GM10248 (cell line): ENCODE data around the gene TSHR.

Experiments
- CTCF ChIA-PET: fragments of 300-600 bp; sonication (Branson Sonifier 250); formaldehyde crosslinking; extraction: SDS; loops from one replicate; lab custom pipeline; 2021; ENCODE audit warnings: antibody characterized with exemption; lab: Yijun Ruan, JAX
- POLR2A ChIA-PET: fragments of 350-650 bp; sonication (Branson Sonifier 250); formaldehyde crosslinking; extraction: SDS; loops from one replicate; lab custom pipeline; 2020; ENCODE audit warnings: antibody characterized with exemption; lab: Yijun Ruan, JAX
- DNase-seq: peaks from one replicate; pipeline ENCODE4 v3.0.0; 2012; ENCODE audit errors: extremely low spot score
- TF ChIP-seq, protein P1 (sequence below): IDR thresholded peaks from 2 replicates; pipeline ENCODE4 v1.5.1; 2012; ENCODE audit warnings: mild to moderate bottlenecking, low read depth; ENCODE audit errors: extremely low read depth, missing control alignments, control extremely low read depth

The TSHR gene

DNA sequence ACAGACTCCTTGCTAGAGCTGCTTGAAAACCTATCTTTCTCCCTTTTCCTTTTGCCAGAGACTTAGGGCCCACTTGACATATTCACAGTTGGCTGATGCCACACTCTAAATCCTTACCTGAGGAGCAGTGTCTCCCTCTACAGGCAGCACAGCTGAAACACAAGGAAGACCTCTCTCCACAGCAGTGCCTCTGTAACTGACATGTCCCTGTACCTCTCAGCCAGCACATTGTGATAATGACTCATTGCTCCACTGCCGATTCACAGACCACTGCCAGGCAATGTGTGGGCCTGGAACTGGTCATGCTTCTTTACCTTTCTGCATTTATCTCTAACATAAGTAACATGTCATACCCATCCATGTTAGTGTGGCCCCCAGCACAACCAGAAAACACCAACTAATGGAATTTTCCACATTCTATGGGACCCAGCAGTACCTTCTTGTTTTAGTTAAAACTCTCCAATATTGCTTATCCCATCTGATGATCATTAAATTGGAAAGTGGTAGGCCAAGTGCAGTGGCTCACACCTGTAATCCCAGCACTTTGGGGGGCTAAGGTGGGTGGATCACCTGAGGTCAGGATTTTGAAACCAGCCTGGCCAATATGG, 208.8 kb downstream of the TSHR start:
- POLR2A ChIA-PET = interaction anchor here (1.0 kb wide), 1 partner anchor 56 kb away, joined by 7 read pairs; the partner anchor contains the start of gene GTF2A1
- CTCF ChIA-PET = interaction anchor here (0.6 to 7.0 kb wide), 27 partner anchors 7 to 300 kb away, joined by 3 to 104 read pairs (median 4); partner anchors contain the start of genes CEP128 and TSHR
- DNase-seq = peak; percentile 57
- TF ChIP-seq, protein P1, sequence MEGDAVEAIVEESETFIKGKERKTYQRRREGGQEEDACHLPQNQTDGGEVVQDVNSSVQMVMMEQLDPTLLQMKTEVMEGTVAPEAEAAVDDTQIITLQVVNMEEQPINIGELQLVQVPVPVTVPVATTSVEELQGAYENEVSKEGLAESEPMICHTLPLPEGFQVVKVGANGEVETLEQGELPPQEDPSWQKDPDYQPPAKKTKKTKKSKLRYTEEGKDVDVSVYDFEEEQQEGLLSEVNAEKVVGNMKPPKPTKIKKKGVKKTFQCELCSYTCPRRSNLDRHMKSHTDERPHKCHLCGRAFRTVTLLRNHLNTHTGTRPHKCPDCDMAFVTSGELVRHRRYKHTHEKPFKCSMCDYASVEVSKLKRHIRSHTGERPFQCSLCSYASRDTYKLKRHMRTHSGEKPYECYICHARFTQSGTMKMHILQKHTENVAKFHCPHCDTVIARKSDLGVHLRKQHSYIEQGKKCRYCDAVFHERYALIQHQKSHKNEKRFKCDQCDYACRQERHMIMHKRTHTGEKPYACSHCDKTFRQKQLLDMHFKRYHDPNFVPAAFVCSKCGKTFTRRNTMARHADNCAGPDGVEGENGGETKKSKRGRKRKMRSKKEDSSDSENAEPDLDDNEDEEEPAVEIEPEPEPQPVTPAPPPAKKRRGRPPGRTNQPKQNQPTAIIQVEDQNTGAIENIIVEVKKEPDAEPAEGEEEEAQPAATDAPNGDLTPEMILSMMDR = peak; percentile 80

DNA sequence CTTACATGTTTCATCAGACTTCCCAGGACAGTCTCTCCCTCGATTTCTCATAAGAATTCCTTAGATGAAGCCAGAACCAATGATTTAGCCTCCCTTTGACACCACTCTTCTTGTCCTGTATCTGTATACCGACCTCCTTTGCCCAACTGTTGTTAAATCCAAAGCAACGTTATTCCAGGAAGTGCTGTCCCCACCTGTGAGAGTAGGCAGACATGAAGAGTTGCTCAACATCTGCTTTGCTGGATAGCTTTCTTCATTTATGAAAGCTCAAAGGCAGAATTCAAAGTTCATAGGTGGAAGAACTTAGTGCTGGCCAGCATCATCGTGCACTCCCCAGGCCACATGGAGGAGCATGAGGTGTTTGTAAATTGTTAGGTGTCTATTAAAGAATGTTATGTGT, 209.8 kb downstream of the TSHR start:
- no peak for DNase-seq
- POLR2A ChIA-PET = no interaction called here
- TF ChIP-seq, protein P1 = no peak
- CTCF ChIA-PET = interaction anchor here (0.9 to 7.0 kb wide), 17 partner anchors 10 to 299 kb away, joined by 3 to 104 read pairs (median 8); partner anchors contain the start of gene CEP128

- ChIA-PET CTCF (interaction anchor here (0.9 to 7.0 kb wide), 8 partner anchors 17 to 298 kb away, joined by 3 to 104 read pairs (median 10); partner anchors contain the start of gene CEP128), POLR2A (no interaction called here)
- TF ChIP-seq, protein P1 = no peak
- no peak for DNase-seq
These were observed 210.7 kb downstream of the TSHR start for GRCh38 chr14:81166121-81166520.

- ChIA-PET CTCF (interaction anchor here (1.1 to 6.1 kb wide), 15 partner anchors 7 to 233 kb away, joined by 3 to 110 read pairs (median 7); no protein-coding TSS in a partner anchor), POLR2A (no interaction called here)
- TF ChIP-seq, protein P1 = no peak
- DNase-seq = no peak
These were observed 213.8 kb downstream of the TSHR start for GRCh38 chr14:81169267-81169666.

GRCh38 chr14:81169711-81170103, 214.3 kb downstream of the TSHR start:
- DNase-seq = peak; percentile 14
- CTCF ChIA-PET = interaction anchor here (0.6 to 6.1 kb wide), 34 partner anchors 8 to 302 kb away, joined by 3 to 110 read pairs (median 4); partner anchors contain the start of gene CEP128
- TF ChIP-seq, protein P1 = no peak
- POLR2A ChIA-PET = interaction anchor here (1.0 kb wide), 1 partner anchor 51 kb away, joined by 4 read pairs; the partner anchor contains the start of gene GTF2A1

DNA sequence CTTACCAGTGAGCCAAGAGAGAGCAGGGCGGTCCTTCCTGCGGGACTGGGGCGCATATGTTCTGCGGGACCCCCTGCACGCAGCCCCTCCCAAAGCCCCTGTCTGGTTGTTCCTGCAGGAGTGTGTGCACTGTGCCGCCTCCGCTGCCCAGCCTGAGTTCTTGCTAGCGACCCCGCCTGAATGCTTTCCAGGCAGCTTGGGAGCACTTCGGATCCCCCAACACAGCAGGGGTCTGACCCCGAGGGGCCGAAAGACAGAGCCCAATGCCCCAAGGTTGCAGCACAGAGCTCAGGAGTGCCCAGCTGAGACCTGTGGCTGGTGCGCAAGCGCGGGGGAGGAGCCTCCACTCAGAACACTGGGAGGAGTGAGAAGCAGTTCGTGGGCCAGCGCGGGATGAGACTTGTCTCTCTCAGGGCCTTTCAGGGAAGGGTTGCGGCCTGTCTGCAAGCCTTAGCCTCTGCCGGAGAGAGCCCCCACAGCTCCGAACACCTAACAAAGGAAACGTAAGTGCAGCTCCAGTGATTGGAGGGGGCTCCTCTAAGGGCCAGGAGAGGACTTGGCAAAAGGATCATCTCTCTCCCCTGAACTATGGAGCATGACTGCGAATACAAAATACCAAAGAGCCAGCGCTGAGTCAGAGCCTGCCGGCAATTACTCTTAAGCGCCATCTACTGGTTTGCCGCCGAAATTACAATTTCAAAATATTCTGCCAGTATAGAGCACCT, 214.8 kb downstream of the TSHR start:
- peak; percentile 86 for DNase-seq
- ChIA-PET CTCF (interaction anchor here (0.6 to 6.1 kb wide), 41 partner anchors 8 to 301 kb away, joined by 3 to 110 read pairs (median 4); partner anchors contain the start of genes CEP128 and GTF2A1), POLR2A (interaction anchor here (0.5 to 1.0 kb wide), 2 partner anchors 51 to 300 kb away, joined by 4 read pairs; partner anchors contain the start of gene GTF2A1)
- TF ChIP-seq, protein P1 = peak; percentile 80
